Left lung (tissue), 10 donors: ENCODE data around the gene ACTN4. TPM values are rescaled to one million over a fixed set of nuclear protein-coding genes. Genes with fewer than 3 reads are reported as not detected.

Experiments used
- ATAC-seq: fragments of 200-7000 bp; cut with Tn5 transposase; one replicate; pipeline ENCODE4 v1.9.1; 2020; ENCODE audit warnings: moderate library complexity
- DNase-seq, 4 donors: peaks; one replicate each; pipeline ENCODE4 v3.0.0-alpha.2; 2013 to 2020
- H3K27ac ChIP-seq, 2 donors: fragments of 200-600 bp; sonication (generic) in 1 of 2; one replicate each; pipeline versions ENCODE4 v1.5.0 to v1.8.0; 2020 to 2021
- H3K27me3 ChIP-seq, 2 donors: fragments of 200-600 bp; sonication (generic) in 1 of 2; one replicate each; pipeline versions ENCODE4 v1.5.0 to v1.8.0; 2020 to 2021
- H3K36me3 ChIP-seq, 2 donors: fragments of 200-600 bp; sonication (generic) in 1 of 2; one replicate each; pipeline versions ENCODE4 v1.5.0 to v1.8.0; 2020 to 2021
- H3K4me1 ChIP-seq, 2 donors: fragments of 200-600 bp; one replicate each; pipeline ENCODE4 v1.8.0; 2021
- H3K4me3 ChIP-seq, 2 donors: fragments of 200-600 bp; sonication (generic) in 1 of 2; one replicate each; pipeline versions ENCODE4 v1.5.0 to v1.8.0; 2020 to 2021; ENCODE audit warnings: mild to moderate bottlenecking in 1 of 2
- H3K9me3 ChIP-seq, 2 donors: fragments of 200-600 bp; sonication (generic) in 1 of 2; one replicate each; pipeline versions ENCODE4 v1.5.0 to v1.8.0; 2020 to 2021
- intact Hi-C, 2 donors: fragments of 100-400 bp; cut with DNase I; formaldehyde crosslinking; loops; one replicate each; pipeline versions ENCODE4 v1.11.2 to v1.14.2; 2022
- polyA plus RNA-seq, 6 donors: library from polyadenylated mRNA; unstranded; fragments of 120-200 nt; gene quantifications; one replicate each; pipeline ENCODE4 v1.2.1, GENCODE V29; 2013; ENCODE audit not compliant: insufficient read length in 6 of 6
- total RNA-seq, 2 donors: library from RNA; stranded (reverse); fragmentation: NEBNext Ultra II Directional; extraction: Animal tissue kit (Norgen Biotek cat#: 25700); gene quantifications; one replicate each; pipeline ENCODE4 v1.2.1, GENCODE V29; 2021
- TF ChIP-seq, protein P1 (sequence below), 2 donors: fragments of 200-600 bp; sonication (generic) in 1 of 2; IDR thresholded peaks; one replicate each; pipeline versions ENCODE4 v1.5.0 to v1.8.0; 2021; ENCODE audit warnings: antibody characterized with exemption in 2 of 2
- donor health status: DM: no; HTN: yes; CAD: no.
- donor health status: DM: no; HTN: no; CAD: no.

The ACTN4 gene
- total and polyA plus RNA-seq, 8 donors = 373 to 647 (median 402) TPM

DNA sequence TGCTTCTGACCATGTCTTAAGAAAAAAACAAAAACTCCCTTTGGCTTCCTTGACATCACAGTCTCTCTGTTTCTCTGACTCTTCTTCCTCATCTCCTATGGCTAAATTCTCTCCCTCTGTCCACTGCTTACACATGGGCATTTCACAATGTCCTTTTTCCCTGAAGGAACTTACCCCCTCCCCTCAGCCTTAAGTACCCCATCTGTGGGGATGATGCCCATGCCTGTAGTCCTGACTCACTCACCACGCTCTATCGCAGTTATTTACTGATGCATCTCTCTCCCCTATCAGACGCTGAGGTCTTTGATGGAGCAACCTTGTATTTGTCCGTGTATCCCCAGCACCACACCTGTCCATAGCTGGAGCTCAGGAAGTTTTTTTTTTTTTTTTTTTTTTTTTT lies 32.4 kb downstream of the ACTN4 start:
- DNase-seq (no peak), ATAC-seq (no peak)
- Histone ChIP-seq H3K4me3 (no peak overlapping the region), H3K4me1 (peaks cover 47 to 100% of the 10 kb centered on the region in 2 donors), H3K36me3 (no peaks in the 10 kb centered on the region), H3K27me3 (no peaks in the 10 kb centered on the region), H3K9me3 (no peaks in the 10 kb centered on the region), H3K27ac (peak overlapping the region in 1 of 2 donors; percentile 86)
- TF ChIP-seq, protein P1, sequence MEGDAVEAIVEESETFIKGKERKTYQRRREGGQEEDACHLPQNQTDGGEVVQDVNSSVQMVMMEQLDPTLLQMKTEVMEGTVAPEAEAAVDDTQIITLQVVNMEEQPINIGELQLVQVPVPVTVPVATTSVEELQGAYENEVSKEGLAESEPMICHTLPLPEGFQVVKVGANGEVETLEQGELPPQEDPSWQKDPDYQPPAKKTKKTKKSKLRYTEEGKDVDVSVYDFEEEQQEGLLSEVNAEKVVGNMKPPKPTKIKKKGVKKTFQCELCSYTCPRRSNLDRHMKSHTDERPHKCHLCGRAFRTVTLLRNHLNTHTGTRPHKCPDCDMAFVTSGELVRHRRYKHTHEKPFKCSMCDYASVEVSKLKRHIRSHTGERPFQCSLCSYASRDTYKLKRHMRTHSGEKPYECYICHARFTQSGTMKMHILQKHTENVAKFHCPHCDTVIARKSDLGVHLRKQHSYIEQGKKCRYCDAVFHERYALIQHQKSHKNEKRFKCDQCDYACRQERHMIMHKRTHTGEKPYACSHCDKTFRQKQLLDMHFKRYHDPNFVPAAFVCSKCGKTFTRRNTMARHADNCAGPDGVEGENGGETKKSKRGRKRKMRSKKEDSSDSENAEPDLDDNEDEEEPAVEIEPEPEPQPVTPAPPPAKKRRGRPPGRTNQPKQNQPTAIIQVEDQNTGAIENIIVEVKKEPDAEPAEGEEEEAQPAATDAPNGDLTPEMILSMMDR (IDR thresholded peaks at IDR 0.05) = no peak
- intact Hi-C loops = no loop called here

- no peaks in the 10 kb centered on the region for H3K36me3 ChIP-seq
- ATAC-seq (no peak), DNase-seq (no peak)
- H3K9me3 ChIP-seq = no peaks in the 10 kb centered on the region
- H3K4me3 ChIP-seq = no peak overlapping the region
- intact Hi-C loops = no loop called here
- H3K27me3 ChIP-seq = no peaks in the 10 kb centered on the region
- TF ChIP-seq, protein P1 (IDR thresholded peaks at IDR 0.05) = no peak
- peak overlapping the region; percentile 86 to 96 for H3K27ac ChIP-seq
- H3K4me1 ChIP-seq = peaks cover 41 to 100% of the 10 kb centered on the region in 2 donors
These were observed 34.9 kb downstream of the ACTN4 start for GRCh38 chr19:38682195-38682867.

GRCh38 chr19:38682872-38683392 lies 35.5 kb downstream of the ACTN4 start:
- Histone ChIP-seq H3K27ac (peak overlapping the region; percentile 86 to 96), H3K27me3 (no peaks in the 10 kb centered on the region), H3K9me3 (no peaks in the 10 kb centered on the region), H3K4me1 (peaks cover 41 to 100% of the 10 kb centered on the region in 2 donors), H3K4me3 (no peak overlapping the region), H3K36me3 (no peaks in the 10 kb centered on the region)
- intact Hi-C loops = no loop called here
- TF ChIP-seq, protein P1 (IDR thresholded peaks at IDR 0.05) = no peak
- ATAC-seq (peak; percentile 0), DNase-seq (no peak)

DNA sequence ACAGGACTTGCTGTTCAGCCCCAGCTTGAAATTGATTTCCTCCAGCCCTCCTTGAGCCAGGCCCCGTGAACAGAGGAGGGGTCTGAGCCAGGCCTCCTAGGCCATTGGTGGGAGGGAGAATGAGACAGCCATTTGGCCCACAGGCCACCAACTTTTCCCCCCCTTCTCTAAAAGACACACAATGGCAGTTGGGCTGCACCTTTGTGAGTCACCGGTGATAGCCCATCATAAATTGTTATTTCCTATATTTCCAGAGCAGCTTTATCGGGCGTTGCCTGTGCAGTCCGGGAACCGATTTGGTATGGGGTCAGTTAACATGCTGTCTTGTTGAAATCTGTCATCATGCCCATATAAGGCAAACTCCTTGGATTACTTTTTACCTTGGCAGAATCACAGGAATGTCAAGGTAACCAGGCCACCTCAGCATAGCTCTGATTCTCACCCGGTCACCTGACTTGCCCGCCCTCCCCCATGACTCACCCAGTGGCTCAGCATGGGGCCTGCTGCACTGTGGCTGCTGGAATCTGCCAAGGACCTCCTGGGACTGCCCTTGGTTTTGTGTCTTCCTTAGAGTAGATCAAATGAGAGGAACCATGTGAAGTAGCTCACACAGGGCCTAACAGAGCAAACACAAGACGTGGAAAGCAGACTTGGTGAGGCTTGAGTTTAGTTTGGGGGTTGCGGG lies 36.1 kb downstream of the ACTN4 start:
- H3K27me3 ChIP-seq = no peaks in the 10 kb centered on the region
- intact Hi-C loops = no loop called here
- H3K27ac ChIP-seq = peak overlapping the region; percentile 86 to 96
- no peaks in the 10 kb centered on the region for H3K9me3 ChIP-seq
- H3K4me3 ChIP-seq = no peak overlapping the region
- H3K4me1 ChIP-seq = peaks cover 41 to 100% of the 10 kb centered on the region in 2 donors
- peak in 3 of 4 donors; percentile 85 to 94 (median 88) for DNase-seq
- TF ChIP-seq, protein P1 (IDR thresholded peaks at IDR 0.05) = no peak
- ATAC-seq = peak; percentile 90
- H3K36me3 ChIP-seq = no peaks in the 10 kb centered on the region
